Stimulated activated CD8-positive, alpha-beta memory T cell treated with anti-CD3 and anti-CD28 coated beads, Interleukin-12 subunit alpha, Interleukin-12 subunit beta, amount 100 ng/mL, for 4 hours (primary cell): ENCODE results near the gene TMEM37.

Source experiments
- DNase-seq: peaks from one replicate; pipeline ENCODE4 v3.0.0-alpha.2; 2020; ENCODE audit warnings: low read depth

The TMEM37 gene

GRCh38 chr2:119419065-119419464, 12.6 kb upstream of the TMEM37 start:
- DNase-seq, result no peak

DNA sequence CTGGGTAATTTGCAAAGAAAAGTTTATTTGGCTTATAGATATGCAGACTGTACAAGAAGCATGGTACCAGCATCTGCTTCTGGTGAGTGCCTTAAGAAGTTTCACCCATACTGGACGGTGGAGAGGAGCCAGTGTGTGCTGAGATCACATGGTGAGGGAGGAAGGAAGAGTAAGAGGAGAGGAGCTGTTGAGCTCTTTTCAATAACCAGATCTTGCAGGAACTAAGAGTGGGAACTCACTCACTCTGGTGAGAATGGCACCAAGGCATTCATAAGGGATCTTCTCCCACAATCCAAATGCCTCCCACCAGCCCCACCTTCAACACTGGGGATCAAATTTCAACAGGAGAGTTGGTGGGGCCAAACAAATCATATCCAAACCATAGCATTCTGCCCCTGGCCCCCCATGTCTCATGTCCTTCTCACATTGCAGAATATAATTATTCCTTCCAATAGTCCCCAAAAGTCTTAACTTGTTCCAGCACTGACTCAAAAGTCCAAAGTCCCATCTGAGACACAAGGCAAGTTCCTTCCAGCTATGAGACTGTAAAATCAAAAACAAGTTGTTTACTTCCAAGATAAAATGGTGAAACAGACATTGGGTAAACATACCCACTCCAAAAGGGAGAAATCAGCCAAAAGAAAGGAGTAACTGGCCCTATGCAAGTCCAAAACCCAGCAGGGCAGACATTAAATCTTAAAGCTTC, 11.7 kb upstream of the TMEM37 start:
- no peak for DNase-seq

DNA sequence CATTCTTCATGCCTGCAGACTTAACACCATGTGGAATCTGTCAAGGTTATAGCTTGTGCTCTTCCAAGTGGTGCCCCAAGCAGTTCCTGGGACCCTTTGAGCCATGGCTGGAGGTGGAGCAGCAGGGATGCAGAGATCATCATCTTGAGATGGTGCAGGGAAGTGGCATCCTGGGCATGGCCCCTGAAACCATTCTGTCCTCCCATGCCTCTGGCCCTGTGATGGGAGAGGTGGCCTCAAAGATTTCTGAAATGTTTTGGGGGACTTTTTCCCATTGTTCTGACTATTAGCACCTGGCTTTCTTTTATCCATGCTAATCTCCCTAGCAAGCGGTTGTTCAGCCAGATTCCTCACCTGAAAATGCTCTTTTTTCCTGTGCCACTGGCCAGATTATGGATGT, 10.3 kb upstream of the TMEM37 start:
- DNase-seq, result no peak

- DNase-seq, result no peak
Measured at GRCh38 chr2:119421741-119422140, 9.9 kb upstream of the TMEM37 start.

DNA sequence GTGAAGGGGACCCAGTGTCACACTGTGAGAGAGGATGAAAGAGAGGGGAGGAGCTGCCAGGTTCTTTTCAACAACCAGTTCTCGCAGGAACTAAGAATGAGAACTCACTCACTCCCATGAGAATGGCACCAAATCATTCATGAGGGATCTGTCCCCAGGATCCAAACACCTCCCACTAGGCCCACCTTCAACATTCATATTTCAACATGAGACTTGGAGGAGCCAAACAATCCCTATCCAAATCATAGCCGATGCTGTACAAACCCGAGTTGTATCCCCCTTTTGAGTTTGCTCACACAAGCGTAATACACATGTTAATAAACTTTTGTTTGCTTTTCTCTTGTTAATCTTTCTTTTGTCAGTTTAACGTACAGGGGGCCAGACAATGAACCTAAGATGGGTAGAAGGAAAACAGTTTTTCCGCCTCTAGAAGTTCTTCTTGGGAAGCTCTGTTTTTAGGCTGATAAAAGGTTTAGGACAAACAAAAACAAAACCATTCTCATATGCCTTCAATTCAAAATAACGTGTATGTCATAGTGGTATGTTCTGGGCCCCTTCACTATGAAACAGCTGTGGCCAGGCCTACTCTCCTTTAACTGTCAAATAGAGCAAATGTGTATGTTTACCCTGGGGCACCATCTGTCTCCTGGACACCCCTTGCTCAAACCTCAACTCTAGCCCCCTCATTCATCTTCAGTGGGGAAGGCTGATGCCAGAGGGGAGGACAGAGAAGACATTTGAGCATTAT, 9.1 kb upstream of the TMEM37 start:
- no peak for DNase-seq

- DNase-seq, result no peak
Measured at GRCh38 chr2:119423108-119423444, 8.6 kb upstream of the TMEM37 start.

GRCh38 chr2:119423811-119424210, 7.8 kb upstream of the TMEM37 start:
- no peak for DNase-seq

DNA sequence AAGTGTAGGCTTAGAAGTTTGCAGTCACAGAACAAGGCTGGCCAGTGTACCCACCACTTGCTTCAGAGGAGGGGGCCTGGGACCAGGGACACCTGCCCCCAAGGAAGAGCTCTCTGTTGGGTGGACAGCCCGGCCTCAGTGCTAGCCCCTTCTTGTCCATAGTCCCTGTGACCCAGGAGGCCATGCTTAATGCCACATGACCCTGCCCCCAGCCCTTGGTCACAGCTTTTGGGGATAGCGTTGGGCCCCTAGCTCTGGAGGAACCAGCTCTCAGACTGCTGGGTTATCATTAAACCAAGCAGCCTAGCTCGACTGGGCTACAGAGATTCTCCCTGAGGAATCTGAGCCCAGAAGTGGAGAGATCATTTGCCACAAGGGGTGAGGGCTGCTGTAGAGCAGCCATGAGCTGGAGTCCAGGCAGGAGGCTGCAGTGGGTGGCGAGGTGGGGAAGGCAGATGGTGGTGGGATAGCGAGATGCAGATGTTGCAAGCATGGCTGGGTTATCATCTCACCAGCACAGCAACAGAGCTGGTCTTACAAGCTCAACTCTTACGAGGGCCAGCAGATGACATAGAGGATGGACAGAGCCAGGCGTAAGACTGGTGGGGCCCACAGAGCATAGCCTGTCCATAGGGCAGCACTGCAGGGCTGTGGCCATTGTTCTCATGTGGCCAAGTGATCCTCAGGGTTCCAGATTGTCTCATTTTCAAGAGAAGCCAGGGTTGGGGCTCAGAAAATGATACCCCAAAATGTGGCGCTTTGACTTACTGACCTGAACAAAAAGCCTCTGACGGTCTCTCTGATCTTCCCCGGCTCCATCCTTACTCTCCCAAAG, 7.2 kb upstream of the TMEM37 start:
- no peak for DNase-seq

- no peak for DNase-seq
Measured at GRCh38 chr2:119425119-119425405, 6.6 kb upstream of the TMEM37 start.

DNA sequence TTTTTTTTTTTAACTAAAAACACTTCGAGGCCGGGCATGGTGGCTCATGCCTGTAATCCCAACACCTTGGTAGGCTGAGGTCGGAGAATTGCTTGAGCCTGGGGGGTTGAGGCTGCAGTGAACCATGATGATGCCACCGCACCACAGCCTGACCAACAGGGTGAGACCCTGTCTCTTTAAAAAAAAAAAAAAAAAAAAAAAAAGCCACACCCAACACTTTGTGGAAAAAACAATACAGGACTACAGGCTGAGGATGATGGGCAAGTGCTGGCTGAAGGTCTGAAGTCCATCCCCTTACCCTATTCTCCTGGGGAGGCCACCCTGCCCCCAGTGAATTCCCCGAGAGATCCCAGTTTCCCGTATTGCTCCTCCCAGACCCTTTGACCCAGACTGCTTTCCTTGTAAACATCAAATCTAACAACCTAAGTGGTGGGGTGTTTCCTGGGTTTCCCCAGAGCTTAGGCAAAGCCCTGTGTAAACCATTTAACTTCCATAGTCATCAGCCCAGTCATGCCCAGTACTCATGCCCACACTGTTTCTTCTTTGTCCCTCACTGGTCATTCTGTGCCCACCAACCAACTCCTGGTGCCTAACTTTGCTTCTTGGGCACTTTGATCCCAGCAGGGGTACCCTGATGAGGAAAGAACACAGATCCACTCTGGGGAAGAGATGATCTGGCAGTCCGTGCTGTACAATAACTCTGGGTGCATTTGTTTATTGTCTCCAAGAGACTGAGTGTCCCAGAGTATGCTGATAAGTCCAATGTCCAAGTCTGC, 5.8 kb upstream of the TMEM37 start:
- DNase-seq, result no peak

GRCh38 chr2:119426396-119426675, 5.3 kb upstream of the TMEM37 start:
- DNase-seq, result no peak

GRCh38 chr2:119426801-119427395, 4.8 kb upstream of the TMEM37 start:
- no peak for DNase-seq

DNA sequence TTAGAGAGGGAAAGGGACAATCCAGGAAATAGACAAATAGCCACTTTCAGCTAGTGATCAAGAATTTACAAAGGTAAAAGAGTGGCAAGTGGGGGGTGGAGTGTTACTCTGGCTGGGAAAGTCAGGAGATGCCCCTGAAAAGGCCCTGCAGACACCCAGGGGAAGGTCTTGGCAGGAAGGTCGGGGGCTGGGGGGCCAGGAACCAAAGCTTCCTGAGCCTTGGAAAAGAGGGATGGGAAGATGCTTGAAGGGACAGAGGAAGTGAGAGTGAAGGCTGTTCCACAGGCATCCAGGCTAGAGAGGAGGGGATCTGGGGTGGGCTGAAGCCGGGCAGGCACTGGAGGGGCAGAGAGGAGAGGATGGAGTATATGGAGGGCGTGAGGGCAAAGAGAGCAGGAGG, 3.9 kb upstream of the TMEM37 start:
- no peak for DNase-seq

DNA sequence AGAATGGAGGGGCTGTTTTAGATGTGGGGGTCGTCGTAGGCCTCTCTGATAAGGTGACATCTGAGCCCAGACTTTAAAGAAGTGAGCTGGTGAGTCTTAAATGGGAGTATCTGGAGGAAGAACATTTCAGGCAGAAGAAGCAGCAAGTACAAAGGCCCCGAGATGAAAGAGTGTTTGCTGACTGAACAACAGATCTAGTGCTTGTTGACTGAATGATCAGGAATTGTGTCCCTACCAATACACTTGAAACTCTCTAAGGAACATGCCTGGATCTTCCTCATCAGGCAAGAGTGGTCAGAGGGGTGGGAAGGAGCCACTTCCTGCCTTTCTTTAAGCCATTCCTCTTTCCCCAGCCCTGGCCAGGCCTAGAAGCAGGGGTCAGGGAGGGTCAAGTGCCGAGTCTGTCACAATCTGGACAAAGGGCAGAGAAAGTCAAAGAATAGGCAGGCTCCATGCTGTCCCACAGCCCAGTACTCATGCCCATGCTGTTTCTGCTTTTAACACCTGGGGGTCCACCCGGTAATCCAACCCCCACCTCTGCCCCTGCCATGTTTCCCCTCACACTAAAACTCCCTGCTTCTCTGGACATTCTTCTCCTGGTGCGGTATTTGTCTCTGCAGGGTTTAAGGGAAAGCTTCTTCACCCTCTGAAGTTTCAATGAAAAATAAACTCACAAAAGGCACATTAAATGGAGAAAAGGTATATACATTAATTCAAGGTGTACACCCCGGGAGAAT, 3.0 kb upstream of the TMEM37 start:
- no peak for DNase-seq

DNA sequence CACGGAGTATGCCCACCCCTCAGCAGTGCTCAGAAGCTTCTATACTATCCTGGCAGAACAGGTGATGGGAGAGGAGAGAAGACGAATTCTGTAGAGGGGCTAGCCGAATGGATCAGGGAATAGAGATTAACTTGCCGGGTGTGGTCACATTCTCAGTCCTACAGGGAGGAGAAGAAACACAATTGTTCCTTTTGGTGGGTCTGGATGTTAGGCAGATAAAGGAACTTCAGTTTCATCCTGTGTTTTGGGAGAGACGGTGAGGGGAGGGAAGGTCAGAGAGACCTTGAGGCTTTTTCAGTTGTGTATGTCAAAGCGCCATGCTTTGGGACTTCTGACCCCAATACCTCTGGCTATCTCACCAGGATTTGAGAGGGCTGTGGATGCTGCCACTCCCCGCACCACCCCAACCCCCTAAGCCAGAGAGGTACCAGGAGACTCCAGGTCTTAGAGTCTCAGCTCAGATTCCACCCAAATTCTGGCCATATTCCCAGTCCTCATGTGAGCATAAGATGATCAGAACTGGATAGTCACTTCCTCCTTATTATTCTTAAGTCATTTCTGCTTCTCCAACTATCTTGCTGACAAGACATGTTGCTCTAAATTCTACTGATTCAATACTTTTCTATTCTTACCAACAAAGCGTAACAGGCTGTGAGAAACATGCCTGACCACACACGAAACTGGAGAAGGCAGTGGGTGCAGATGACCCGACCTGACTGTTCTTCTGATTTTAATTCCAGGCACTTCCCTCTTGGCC, 2.3 kb upstream of the TMEM37 start:
- no peak for DNase-seq

GRCh38 chr2:119430023-119430498, 1.6 kb upstream of the TMEM37 start:
- no peak for DNase-seq

DNA sequence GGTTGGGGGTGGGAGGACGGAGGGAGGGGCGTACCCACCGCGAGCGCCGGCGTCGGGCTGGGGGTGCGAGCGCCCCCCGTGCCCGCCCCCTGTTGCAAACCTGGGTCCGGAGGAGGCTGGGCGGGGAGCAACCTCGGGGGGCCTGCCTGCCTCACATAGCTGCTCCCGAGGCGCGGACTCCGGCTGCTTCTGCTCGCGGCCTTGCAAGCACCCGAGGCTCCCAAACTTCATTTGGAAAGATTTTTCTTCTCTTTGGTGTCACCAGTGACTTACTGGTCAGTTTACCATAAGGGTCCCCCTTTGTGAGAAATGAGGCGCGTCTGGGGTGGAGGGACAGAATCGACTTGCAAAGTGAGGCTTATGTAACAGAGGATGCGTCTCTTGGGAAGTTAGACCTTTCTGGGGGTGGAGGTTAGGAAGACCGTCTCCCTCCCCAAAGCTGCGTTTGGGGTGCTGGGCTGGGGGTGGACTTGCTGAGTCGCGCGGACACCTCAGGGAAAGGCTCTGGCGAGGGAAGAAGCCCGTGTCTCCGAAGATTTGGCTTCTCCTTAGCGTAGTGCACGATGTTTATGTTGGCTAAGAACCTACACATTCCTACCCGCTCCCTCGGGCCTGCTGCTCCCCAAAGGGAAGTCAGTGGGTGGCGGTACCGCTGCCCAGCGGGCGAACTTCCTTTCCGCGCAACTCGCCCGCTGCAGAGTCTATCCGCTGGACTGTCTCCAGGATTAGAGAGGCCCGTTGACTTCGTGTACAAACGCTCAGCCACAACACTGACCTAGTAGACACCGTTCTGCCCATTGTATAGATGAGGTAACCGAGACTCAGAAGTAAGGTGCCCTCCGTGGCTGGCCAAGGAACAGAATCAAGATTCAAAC, 559 bp downstream of the TMEM37 start:
- DNase-seq, result no peak

- no peak for DNase-seq
Measured at GRCh38 chr2:119432851-119433522, 1.3 kb downstream of the TMEM37 start.
